NCI-H82 treated with DMSO at 0.1 percent for 48 hours (cell line): ENCODE measurements around the gene KMT5C.

Source experiments
- DNase-seq: peaks from one replicate; lab custom pipeline; 2025; ENCODE audit not compliant: unreplicated experiment; lab: John Stamatoyannopoulos, UW

KMT5C gene

GRCh38 chr19:55339105-55339888 is at the start of gene KMT5C:
TSS of gene KMT5C (plus strand) at chr19:55339876. CDS start at chr19:55341937, 2,061 bp downstream.
- DNase-seq = peak; percentile 99

DNA sequence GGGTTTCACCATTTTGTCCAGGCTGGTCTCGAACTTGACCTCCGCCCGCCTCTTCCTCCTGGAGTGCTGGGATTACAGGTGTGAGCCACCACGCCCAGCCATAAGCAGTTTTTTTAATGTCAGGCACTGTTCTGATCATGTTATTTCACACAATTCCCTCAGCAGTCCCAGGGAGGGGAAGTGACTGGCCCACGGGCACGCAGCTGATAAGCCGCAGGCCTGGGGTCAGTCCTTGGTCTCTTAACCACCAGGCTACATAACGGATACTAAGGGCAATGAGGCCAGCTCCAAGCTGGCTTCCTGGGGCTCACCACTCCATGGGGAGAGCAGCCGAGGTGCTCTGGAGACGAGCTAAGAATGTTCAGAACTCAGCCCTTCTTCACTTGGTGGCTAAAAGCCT is 42.4 kb upstream of the KMT5C start:
- DNase-seq = no peak

DNA sequence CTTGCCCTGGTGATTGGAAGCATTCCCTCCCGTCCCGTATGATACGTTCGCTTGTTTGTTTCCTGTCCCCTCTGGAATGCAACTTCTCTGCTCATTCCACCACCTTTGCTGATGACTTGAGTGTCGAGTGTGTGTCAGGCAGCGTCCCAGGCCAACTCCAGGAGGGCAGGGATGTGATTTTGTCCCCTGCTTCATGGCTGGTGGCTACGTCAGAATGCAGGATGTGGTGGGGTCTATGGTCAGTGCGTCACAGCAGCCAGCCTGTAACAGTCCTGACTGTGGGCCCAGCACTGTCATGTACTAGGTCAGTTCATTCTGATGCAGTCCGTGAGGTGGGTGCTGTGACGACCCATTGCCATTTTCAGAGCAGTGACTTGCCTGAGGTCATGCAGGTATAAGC is 39.7 kb upstream of the KMT5C start:
- DNase-seq = no peak

DNA sequence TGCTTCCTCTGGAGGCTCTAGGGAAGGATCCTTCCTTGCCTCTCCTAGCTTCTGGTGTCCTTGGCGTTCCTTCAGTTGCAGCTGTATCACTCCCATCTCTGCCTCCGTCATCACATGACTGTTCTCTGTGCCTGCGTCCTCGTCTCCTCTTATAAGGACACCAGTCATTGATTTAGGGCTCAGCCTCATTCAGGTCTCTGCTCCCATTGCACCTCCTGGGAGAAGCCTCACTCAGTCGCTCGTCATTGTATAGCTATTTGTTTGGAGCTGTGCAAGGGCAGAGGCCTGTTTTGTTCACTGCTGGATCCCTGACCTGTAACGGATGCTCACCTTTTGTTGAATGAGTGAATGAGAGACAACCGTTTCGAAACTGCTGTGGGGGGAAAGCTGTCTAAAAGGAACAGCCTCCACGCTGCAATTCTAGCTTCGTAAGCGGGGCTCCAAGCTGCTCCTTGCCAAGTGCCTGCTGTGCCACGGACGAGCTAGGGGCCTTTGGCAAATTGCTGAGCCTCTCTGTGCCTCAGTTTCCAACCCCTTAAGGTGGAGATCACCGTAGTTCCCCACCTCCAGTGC is 38.7 kb upstream of the KMT5C start:
- DNase-seq = no peak

DNA sequence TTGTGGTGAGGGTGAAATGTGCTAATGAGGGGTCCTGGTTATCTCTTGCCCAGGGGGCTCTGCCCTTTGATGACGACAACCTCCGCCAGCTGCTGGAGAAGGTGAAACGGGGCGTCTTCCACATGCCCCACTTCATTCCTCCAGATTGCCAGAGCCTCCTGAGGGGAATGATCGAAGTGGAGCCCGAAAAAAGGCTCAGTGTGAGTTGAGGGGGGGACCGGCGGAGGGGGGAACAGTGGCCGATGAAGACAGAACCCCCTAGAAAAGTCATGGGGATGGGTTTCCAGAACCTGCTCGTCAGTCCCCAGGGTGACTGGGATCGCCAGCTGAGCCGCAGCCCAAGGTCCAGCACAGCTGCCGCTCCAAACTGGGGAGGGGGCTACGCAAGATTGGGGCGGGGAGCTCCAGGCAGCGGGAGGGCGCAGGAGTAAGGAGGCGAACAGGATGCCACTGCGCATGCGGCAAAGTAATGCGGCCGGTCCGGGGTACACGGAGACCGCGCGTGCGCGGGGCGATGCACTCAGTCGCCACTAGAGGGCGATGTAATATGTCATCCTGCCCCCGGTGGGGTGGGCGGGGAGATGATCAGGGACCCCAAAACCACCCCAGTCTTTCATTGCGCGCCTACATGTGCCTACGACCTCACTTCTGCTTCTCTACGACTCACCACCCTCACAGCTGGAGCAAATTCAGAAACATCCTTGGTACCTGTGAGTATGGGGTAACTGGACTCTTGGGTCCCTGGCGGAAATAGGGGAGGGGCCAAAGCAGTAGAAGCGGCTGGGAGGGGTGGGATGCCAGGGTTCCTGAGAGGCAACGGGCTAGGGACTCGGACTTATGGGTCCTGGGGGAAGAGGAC is 38.0 kb upstream of the KMT5C start:
- DNase-seq = peak; percentile 47

- DNase-seq = no peak
These were observed 37.4 kb upstream of the KMT5C start for GRCh38 chr19:55302318-55302703.

GRCh38 chr19:55303477-55303876 is 36.2 kb upstream of the KMT5C start:
- no peak for DNase-seq

GRCh38 chr19:55304279-55304978 is 35.2 kb upstream of the KMT5C start:
- peak; percentile 25 for DNase-seq

GRCh38 chr19:55304980-55305379 is 34.7 kb upstream of the KMT5C start:
- DNase-seq = no peak

DNA sequence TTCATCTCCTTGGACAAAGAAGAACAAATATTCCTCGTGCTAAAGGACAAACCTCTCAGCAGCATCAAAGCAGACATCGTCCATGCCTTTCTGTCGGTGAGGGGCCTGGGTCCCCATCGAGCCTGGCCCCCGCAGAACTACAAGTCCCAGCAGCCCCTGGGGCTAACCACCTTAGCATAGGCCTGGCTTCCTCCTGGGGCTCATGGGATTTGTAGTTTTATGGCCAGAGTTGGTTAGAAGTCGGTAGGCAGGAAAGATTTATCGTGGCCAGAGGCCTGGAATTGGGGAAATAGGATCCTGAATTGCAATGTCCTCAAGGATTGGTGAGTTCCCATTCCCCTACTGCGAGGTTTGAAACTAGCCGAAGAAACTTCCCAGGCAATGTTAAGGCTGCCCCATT is 34.2 kb upstream of the KMT5C start:
- DNase-seq = peak; percentile 37

DNA sequence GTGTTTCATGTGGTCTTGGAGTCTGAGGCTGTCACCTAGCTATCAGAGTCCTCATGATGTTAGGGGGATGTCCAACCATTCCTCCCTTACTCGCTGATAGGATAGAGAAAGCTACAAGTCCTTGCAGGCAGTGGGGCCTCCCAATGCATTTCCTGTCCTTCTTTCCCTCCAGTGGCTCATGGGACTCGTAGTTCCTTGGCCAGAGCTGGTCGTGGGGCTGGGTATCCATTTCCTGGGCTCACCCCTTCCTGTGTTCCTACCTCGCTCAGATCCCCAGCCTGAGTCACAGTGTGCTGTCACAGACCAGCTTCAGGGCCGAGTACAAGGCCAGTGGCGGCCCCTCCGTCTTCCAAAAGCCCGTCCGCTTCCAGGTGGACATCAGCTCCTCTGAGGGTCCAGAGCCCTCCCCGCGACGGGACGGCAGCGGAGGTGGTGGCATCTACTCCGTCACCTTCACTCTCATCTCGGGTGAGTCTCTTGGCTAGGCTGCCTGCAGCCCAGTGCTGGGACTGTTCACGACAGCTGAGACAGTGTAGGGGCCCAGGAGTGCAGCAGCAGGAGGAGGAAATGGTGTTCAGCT is 33.6 kb upstream of the KMT5C start:
- no peak for DNase-seq

DNA sequence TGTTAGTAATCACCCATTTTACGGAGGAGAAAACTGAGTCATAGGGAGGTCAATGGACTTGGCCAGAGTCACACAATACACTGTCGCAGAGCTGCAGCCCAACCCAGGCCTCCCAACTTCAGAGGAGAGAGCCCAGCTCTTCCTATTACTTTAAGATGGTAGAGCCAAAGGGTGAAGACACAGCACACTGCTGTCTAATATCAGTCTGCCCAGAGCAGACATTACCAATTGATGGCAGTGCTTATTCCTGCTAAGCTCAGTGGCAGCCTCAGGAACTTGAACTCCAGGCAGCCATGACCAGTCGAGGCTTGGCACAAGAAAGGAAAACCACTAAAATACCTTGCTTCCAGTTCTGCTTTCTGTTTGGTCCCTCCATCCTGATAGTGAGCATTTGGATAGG is 33.0 kb upstream of the KMT5C start:
- DNase-seq = no peak

GRCh38 chr19:55308281-55308680 is 31.4 kb upstream of the KMT5C start:
- DNase-seq = no peak

DNA sequence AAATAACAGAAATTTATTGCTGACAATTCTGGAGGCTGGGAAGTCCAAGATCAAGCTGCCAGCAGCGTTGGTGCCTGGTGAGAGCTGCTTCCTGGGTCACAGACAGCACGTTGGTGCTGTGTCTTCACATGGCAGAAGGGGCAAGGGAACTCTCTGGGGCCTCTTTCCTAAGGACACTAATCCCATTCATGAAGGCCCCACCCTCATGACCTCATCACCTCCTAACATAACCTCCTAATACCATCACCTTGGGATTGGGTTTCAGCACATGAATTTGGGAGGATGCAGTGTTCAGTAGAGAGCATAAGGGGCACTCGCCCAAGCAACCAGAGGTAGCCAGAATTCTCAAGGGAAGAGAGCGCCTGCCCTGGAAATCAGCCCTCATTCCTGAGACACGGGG is 30.2 kb upstream of the KMT5C start:
- DNase-seq = peak; percentile 9

- no peak for DNase-seq
These were observed 29.2 kb upstream of the KMT5C start for GRCh38 chr19:55310498-55310897.

DNA sequence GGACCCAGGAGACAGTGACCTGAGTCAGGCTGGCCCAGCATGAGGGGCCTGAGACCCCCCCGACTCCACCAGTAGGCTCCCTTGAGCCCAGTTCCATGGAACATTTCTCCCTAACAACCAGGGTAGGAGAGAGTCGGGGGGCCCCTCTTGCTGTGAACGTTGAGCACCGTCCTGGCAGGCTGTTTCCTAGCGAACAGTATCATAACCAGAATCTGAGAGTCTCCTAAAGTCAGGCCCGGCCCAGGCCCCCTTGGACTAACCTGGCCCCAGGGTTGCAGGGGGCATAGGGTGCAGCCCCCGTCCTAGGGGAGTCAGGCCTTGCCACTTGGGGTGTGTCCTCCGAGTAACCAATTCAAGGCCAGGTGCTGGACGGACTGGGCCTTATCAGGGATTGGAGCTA is 28.3 kb upstream of the KMT5C start:
- DNase-seq = no peak

DNA sequence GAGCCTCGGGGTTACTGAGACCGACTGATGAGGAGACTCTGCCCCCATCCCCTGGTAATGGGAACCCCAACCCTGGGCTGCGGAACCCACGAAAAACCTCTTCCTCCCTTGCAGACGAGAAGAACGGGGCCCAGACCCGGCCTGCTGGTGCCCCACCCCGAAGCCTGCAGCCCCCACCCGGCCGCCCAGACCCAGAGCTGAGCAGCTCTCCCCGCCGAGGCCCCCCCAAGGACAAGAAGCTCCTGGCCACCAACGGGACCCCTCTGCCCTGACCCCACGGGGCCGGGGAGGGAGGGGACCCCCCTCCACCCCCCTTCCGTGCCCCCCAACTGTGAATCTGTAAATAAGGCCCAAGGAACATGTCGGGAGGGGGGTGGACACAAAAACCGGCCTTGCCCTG is 27.9 kb upstream of the KMT5C start:
- no peak for DNase-seq

GRCh38 chr19:55312621-55313512 is 26.8 kb upstream of the KMT5C start:
- DNase-seq = no peak

DNA sequence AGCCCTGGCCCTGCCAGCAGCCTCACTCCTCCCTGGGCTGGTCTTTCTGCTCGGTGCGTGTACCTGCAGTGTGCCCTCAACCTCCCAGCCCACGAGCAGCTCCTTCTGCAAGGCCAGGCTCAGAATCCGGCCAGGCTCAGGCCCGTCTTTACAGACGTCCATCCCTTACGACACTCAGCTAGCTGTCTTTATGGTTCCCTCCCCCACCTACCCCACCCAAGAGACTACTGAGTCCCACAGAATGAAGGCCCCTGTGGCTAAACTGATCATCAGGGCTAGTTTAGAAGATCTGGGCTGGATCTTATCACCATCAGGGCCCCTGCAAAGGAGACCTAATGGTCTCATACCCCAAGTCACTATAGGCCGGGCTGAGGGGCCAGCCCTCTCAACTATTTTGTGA is 25.3 kb upstream of the KMT5C start:
- no peak for DNase-seq

DNA sequence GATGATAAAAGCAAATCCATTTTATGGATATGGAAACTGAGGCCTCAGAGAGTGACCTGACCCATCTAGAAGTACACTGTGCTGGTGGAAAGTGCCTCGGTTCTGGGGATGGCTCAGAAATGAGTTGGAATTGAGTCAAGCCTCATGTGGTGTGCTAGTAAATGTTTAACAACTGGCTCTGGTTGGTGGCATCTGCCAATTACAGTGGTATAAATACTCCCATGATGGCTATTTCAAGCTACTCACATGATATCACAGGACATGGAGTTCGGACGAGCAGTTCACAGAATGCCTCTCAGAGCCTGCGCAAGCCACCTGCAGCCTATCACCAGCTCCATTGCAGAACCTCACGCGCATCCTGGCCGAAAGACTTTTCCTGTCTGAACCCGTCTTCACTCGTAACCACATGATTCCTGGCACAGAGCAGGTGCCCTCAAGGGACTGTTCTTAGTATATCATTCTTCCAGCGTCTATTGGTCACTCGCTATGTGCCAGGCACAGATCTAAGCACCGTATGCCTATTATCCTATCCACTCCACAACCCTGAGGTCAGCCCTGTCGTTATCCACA is 23.6 kb upstream of the KMT5C start:
- DNase-seq = no peak
